Gastroesophageal sphincter (tissue), 3 donors: ENCODE measurements around the gene CNGA3.

Experiments used
- CTCF ChIP-seq, 4 experiments: fragments of 200-600 bp in 2 of 4; fragments of 450-650 bp in 2 of 4; sonication (generic) in 1 of 4; IDR thresholded peaks; one replicate each; pipeline ENCODE4 v1.5.1; 2017 to 2019; ENCODE audit warnings: antibody characterized with exemption in 4 of 4, mild to moderate bottlenecking in 2 of 4, moderate library complexity in 2 of 4
- EP300 ChIP-seq: sonication (generic); formaldehyde crosslinking; IDR thresholded peaks from one replicate; pipeline ENCODE4 v1.6.1; 2017; ENCODE audit warnings: antibody characterized with exemption, mild to moderate bottlenecking
- POLR2A ChIP-seq, 2 donors: fragments of 450-650 bp; IDR thresholded peaks; one replicate each; pipeline ENCODE4 v1.6.1; 2017; ENCODE audit warnings: antibody characterized with exemption in 2 of 2, mild to moderate bottlenecking in 2 of 2, moderate library complexity in 1 of 2
- POLR2AphosphoS5 ChIP-seq: sonication (generic); formaldehyde crosslinking; IDR thresholded peaks from one replicate; pipeline ENCODE4 v1.6.1; 2017; ENCODE audit warnings: antibody characterized with exemption

- no peak for TF ChIP-seq POLR2A (IDR thresholded peaks at IDR 0.05)
- no peak for TF ChIP-seq CTCF (IDR thresholded peaks at IDR 0.05)
- no peak for TF ChIP-seq POLR2AphosphoS5
- no peak for TF ChIP-seq EP300
Measured at GRCh38 chr2:98297817-98298682, 48.2 kb upstream of the CNGA3 start.
